Measurements from ENCODE around the gene PACRGL. TPM values are rescaled to one million over a fixed set of nuclear protein-coding genes. Genes with fewer than 3 reads are reported as not detected.

Gene PACRGL
- total and polyA plus RNA-seq, 9 of the 15 experiments (the other 6 are each of a cell fraction or from before 2014, with no cell fraction given) = 6.6 to 55.0 (median 27.5) TPM

DNA sequence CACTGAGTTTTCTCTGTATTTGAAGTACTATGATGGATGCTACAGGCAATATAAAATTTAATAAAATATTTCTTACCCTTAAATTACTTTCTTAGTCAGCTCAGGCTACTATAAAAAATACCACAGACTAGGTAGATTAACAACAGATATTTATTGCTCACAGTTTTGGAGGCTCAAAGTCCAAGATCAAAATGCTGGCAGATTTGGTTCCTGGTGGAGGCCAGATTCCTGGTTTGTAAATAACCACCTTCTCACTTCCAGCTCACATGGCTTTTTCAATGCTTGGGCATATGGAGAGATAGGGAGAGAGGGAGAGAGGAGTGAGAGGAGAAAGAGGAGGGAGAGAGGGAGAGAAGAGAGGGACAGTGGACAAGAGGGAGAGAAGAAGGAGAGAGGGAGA, 24.5 kb upstream of the PACRGL start (continued):
- TF ChIP-seq CCNT2 (IDR thresholded peaks at IDR 0.05; ENCODE audit: borderline replicate concordance, extremely low read depth, insufficient read length, low read depth, low read length) (no peak), ZNF589 (CRISPR knock-in tag; IDR thresholded peaks at IDR 0.05; ENCODE audit: low read depth) (no peak), PRPF4 (IDR thresholded peaks at IDR 0.05; ENCODE audit: insufficient read depth, low read depth, low read length, poor library complexity, severe bottlenecking) (no peak), TEAD4 (IDR thresholded peaks at IDR 0.05; ENCODE audit: low read length) (no peak), TEAD4 (CRISPR knock-in tag; IDR thresholded peaks at IDR 0.05; ENCODE audit: borderline replicate concordance) (no peak), PCBP2 (IDR thresholded peaks at IDR 0.05; ENCODE audit: low read depth, low read length, poor library complexity, severe bottlenecking) (no peak)

DNA sequence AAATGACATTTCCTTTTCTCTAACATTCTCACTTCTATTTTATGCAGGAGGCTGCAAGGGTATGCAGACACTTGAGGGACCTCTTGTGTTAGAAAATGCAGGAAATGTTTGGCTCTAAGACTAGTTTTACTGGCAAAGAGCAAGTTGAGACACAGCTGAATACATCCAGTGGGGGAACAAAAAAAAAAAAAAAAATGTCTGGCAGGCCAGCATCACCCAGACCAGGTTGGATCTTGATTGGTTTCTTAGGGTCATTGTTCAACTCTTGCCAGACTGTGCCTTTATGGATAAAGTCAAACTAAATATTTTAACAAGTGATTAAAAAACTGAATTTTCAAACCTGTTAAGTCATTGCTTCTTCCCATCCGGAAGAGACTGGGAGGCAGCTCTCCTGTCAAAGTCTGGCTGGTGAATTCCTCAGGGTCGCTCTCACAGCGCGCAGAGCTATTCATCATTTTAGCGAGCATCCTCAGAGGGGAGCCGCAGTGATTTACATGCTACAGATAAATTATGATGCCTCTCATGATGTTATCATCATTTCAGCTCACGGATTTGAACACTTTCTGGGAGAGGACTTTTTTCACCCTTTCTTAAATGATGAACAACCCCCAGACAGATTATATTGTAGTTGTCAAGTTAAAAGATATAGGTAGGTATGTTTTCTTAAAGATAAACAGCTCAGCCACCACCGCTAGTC, 23.6 kb upstream of the PACRGL start:
- ChIA-PET POLR2A (no interaction called here), CTCF (ENCODE audit: low intra/inter-chr PET ratio) (no interaction called here)
- Histone ChIP-seq H3K36me3 (ENCODE audit: control insufficient read depth, insufficient read depth, low read length) (no peaks in the 10 kb centered on the region), H3K79me2 (ENCODE audit: control insufficient read depth, insufficient read depth, low read length) (no peaks in the 10 kb centered on the region), H3K27me3 (ENCODE audit: control insufficient read depth in 2 of 2, insufficient read depth in 2 of 2, low read length in 2 of 2) (no peaks in the 10 kb centered on the region; a peak in 1 of 5 replicates), H3K9ac (ENCODE audit: insufficient read depth in 1 of 2, low read depth in 2 of 2, low read length in 2 of 2) (no peak overlapping the region), H3K4me1 (replicated peaks in 1 of 2; ENCODE audit: control insufficient read depth in 2 of 2, insufficient read depth in 2 of 2, low read length in 2 of 2) (no peaks in the 10 kb centered on the region), H3K27ac (ENCODE audit: extremely low read depth, low read depth, low read length) (no peak overlapping the region), H3K4me3 (no peak overlapping the region), H4K20me1 (replicated peaks; ENCODE audit: control insufficient read depth, insufficient read depth, low read length) (no peaks in the 10 kb centered on the region), H3K9me3 (replicated peaks; ENCODE audit: control insufficient read depth, insufficient read depth, low read depth, low read length) (no peaks in the 10 kb centered on the region), H3K9me1 (ENCODE audit: control insufficient read depth, insufficient read depth, low read length) (no peaks in the 10 kb centered on the region), H3K4me2 (ENCODE audit: insufficient read depth, low read length) (no peak overlapping the region), H2AFZ (ENCODE audit: low read depth, low read length) (no peak overlapping the region)
- no TSS peak for BruUV-seq (replicated peaks)
- FAIRE-seq = no peak
- ATAC-seq = no peak
- TF ChIP-seq ZNF584 (CRISPR knock-in tag; IDR thresholded peaks at IDR 0.05; ENCODE audit: low read depth) = no peak
- TF ChIP-seq ZNF12 (CRISPR knock-in tag; IDR thresholded peaks at IDR 0.05) = no peak
- TF ChIP-seq FOXK2 (conservative IDR thresholded peaks at IDR 0.05 in 1 of 2, IDR thresholded peaks at IDR 0.05 in 1 of 2; ENCODE audit: low read depth in 2 of 2) = no peak
- no peak for DNase-seq (ENCODE audit: extremely low read depth in 1 of 4, low spot score in 3 of 4)
- in situ Hi-C loops (cut with MboI) (loop anchor here (25.0 kb wide), 1 partner anchor 1989 kb away; no protein-coding TSS in a partner anchor), intact Hi-C loops (cut with micrococcal nuclease) (no loop called here)
- 3% methylated on average over 8 of the region's 8 CpGs for WGBS (ENCODE audit: insufficient coverage, low coverage, missing lambda C conversion rate)
